ENCODE results near the gene ATP9B. TPM values are rescaled to one million over a fixed set of nuclear protein-coding genes. Genes with fewer than 3 reads are reported as not detected.

ATP9B gene
- total RNA-seq, 2 experiments from 2014 or later: 61.9 to 63.5 TPM

- no peaks in the 10 kb centered on the region for H3K27me3 Mint-ChIP-seq
- POLR2A ChIA-PET: no interaction called here
- CTCF ChIA-PET: no interaction called here
Observed at GRCh38 chr18:79185648-79186047, 116.5 kb downstream of the ATP9B start.

GRCh38 chr18:79186649-79187048, 117.5 kb downstream of the ATP9B start:
- Histone ChIP-seq H3K4me3 (ENCODE audit: low read length) (no peak overlapping the region), H3K27ac (ENCODE audit: low read depth in 1 of 2, low read length in 2 of 2) (no peak overlapping the region), H3K36me3 (ENCODE audit: insufficient read depth, low read length) (no peaks in the 10 kb centered on the region), H3K27me3 (ENCODE audit: control insufficient read depth in 1 of 2, insufficient read depth in 2 of 2, low read length in 2 of 2) (no peaks in the 10 kb centered on the region), H3K4me1 (ENCODE audit: insufficient read depth, low read length) (no peaks in the 10 kb centered on the region), H3K9me3 (ENCODE audit: control insufficient read depth in 1 of 2, insufficient read depth in 1 of 2, low read length in 2 of 2) (no peaks in the 10 kb centered on the region)
- ATAC-seq (ENCODE audit: poor library complexity) (no peak), DNase-seq (no peak)
- ChIA-PET POLR2A (no interaction called here), CTCF (no interaction called here)
- Mint-ChIP-seq H3K4me3 (no peak overlapping the region), H3K4me1 (ENCODE audit: low read depth) (peaks cover 13% of the 10 kb centered on the region), H3K9me3 (no peaks in the 10 kb centered on the region), H3K36me3 (ENCODE audit: low read depth) (peaks cover 59% of the 10 kb centered on the region), H3K27ac (no peak overlapping the region), H3K27me3 (no peaks in the 10 kb centered on the region)
- intact Hi-C loops (cut with DNase I, micrococcal nuclease): no loop called here
- TF ChIP-seq CTCF (IDR thresholded peaks at IDR 0.05): no peak

More at GRCh38 chr18:79185648-79186047, 116.5 kb downstream of the ATP9B start:
- DNase-seq: no peak
- no peak for ATAC-seq (ENCODE audit: poor library complexity)
- Mint-ChIP-seq H3K36me3 (ENCODE audit: low read depth) (peaks cover 69% of the 10 kb centered on the region), H3K4me1 (ENCODE audit: low read depth) (peaks cover 20% of the 10 kb centered on the region), H3K4me3 (no peak overlapping the region), H3K9me3 (no peaks in the 10 kb centered on the region), H3K27ac (no peak overlapping the region)
- H3K36me3 ChIP-seq (ENCODE audit: insufficient read depth, low read length): no peaks in the 10 kb centered on the region
- no peaks in the 10 kb centered on the region for H3K9me3 ChIP-seq (ENCODE audit: control insufficient read depth in 1 of 2, insufficient read depth in 1 of 2, low read length in 2 of 2)
- H3K27me3 ChIP-seq (ENCODE audit: control insufficient read depth in 1 of 2, insufficient read depth in 2 of 2, low read length in 2 of 2): no peaks in the 10 kb centered on the region
- H3K27ac ChIP-seq (ENCODE audit: low read depth in 1 of 2, low read length in 2 of 2): no peak overlapping the region
- no peak overlapping the region for H3K4me3 ChIP-seq (ENCODE audit: low read length)
- intact Hi-C loops (cut with DNase I, micrococcal nuclease): no loop called here
- H3K4me1 ChIP-seq (ENCODE audit: insufficient read depth, low read length): no peaks in the 10 kb centered on the region
- no peak for TF ChIP-seq CTCF (IDR thresholded peaks at IDR 0.05)

GRCh38 chr18:79187532-79188277, 118.5 kb downstream of the ATP9B start:
- no peaks in the 10 kb centered on the region for H3K27me3 ChIP-seq (ENCODE audit: control insufficient read depth in 1 of 2, insufficient read depth in 2 of 2, low read length in 2 of 2)
- ChIA-PET POLR2A (no interaction called here), CTCF (no interaction called here)
- no peak overlapping the region for H3K27ac ChIP-seq (ENCODE audit: low read depth in 1 of 2, low read length in 2 of 2)
- ATAC-seq (ENCODE audit: poor library complexity) (no peak), DNase-seq (no peak)
- H3K9me3 ChIP-seq (ENCODE audit: control insufficient read depth in 1 of 2, insufficient read depth in 1 of 2, low read length in 2 of 2): no peaks in the 10 kb centered on the region
- Mint-ChIP-seq H3K9me3 (no peaks in the 10 kb centered on the region), H3K36me3 (ENCODE audit: low read depth) (peaks cover 51% of the 10 kb centered on the region), H3K4me3 (no peak overlapping the region), H3K4me1 (ENCODE audit: low read depth) (peaks cover 5% of the 10 kb centered on the region), H3K27me3 (no peaks in the 10 kb centered on the region), H3K27ac (no peak overlapping the region)
- H3K4me3 ChIP-seq (ENCODE audit: low read length): no peak overlapping the region
- no peaks in the 10 kb centered on the region for H3K36me3 ChIP-seq (ENCODE audit: insufficient read depth, low read length)
- TF ChIP-seq CTCF (IDR thresholded peaks at IDR 0.05): no peak
- H3K4me1 ChIP-seq (ENCODE audit: insufficient read depth, low read length): no peaks in the 10 kb centered on the region
- intact Hi-C loops (cut with DNase I, micrococcal nuclease): no loop called here

All from CD4-positive, alpha-beta T cell (primary cell).